Measurements from ENCODE around the gene ALK.
"Not testable (repeated sequence)": the region's sequence is repeated elsewhere in the genome, so short reads cannot be mapped to it uniquely, and the experiment has no call there.

ALK gene

GRCh38 chr2:29753671-29754444, 167.5 kb downstream of the ALK start:
- no peak for DNase-seq

GRCh38 chr2:29751390-29751789, 170.0 kb downstream of the ALK start:
- DNase-seq, result no peak

- not testable (repeated sequence) for DNase-seq
Measured at GRCh38 chr2:29750463-29750862, 170.9 kb downstream of the ALK start.

- DNase-seq, result peak; percentile 59
Measured at GRCh38 chr2:29749843-29750242, 171.5 kb downstream of the ALK start.

- no peak for DNase-seq
Measured at GRCh38 chr2:29749041-29749440, 172.3 kb downstream of the ALK start.

GRCh38 chr2:29747786-29748470, 173.5 kb downstream of the ALK start:
- DNase-seq, result peak; percentile 44

GRCh38 chr2:29744976-29745375, 176.4 kb downstream of the ALK start:
- no peak for DNase-seq

- no peak for DNase-seq
Measured at GRCh38 chr2:29743516-29743915, 177.9 kb downstream of the ALK start.

- DNase-seq, result no peak
Measured at GRCh38 chr2:29742656-29743055, 178.7 kb downstream of the ALK start.

- DNase-seq, result no peak
Measured at GRCh38 chr2:29741132-29741531, 180.3 kb downstream of the ALK start.

- no peak for DNase-seq
Measured at GRCh38 chr2:29733965-29734364, 187.4 kb downstream of the ALK start.

- no peak for DNase-seq
Measured at GRCh38 chr2:29733213-29733612, 188.2 kb downstream of the ALK start.

- no peak for DNase-seq
Measured at GRCh38 chr2:29731948-29732347, 189.4 kb downstream of the ALK start.

GRCh38 chr2:29729932-29730331, 191.5 kb downstream of the ALK start:
- no peak for DNase-seq

GRCh38 chr2:29729401-29729800, 192.0 kb downstream of the ALK start:
- DNase-seq, result no peak

GRCh38 chr2:29726976-29727375, 194.4 kb downstream of the ALK start:
- DNase-seq, result no peak

GRCh38 chr2:29725610-29726009, 195.8 kb downstream of the ALK start:
- DNase-seq, result no peak

- no peak for DNase-seq
Measured at GRCh38 chr2:29724282-29724681, 197.1 kb downstream of the ALK start.

GRCh38 chr2:29723255-29724001, 198.0 kb downstream of the ALK start:
- DNase-seq, result no peak

GRCh38 chr2:29719639-29720038, 201.7 kb downstream of the ALK start:
- DNase-seq, result no peak

GRCh38 chr2:29718076-29718686, 203.2 kb downstream of the ALK start:
- no peak for DNase-seq

- DNase-seq, result no peak
Measured at GRCh38 chr2:29715655-29716054, 205.7 kb downstream of the ALK start.

GRCh38 chr2:29714333-29714732, 207.1 kb downstream of the ALK start:
- DNase-seq, result no peak
